NCI-H187 treated with DMSO at 0.1 percent for 48 hours (cell line): ENCODE measurements around the gene FGGY.
"Not testable (repeated sequence)": the region's sequence is repeated elsewhere in the genome, so short reads cannot be mapped to it uniquely, and the experiment has no call there.

Experiments used
- DNase-seq: peaks from one replicate; lab custom pipeline; 2025; lab: John Stamatoyannopoulos, UW

The FGGY gene

GRCh38 chr1:59288046-59288445 is 8.8 kb upstream of the FGGY start:
- no peak for DNase-seq

GRCh38 chr1:59289570-59289969 is 7.3 kb upstream of the FGGY start:
- no peak for DNase-seq

- DNase-seq: no peak
Observed at GRCh38 chr1:59290193-59290949, 6.5 kb upstream of the FGGY start.

GRCh38 chr1:59291561-59291960 is 5.3 kb upstream of the FGGY start:
- DNase-seq: no peak

GRCh38 chr1:59292562-59292961 is 4.3 kb upstream of the FGGY start:
- DNase-seq: no peak

GRCh38 chr1:59293206-59293605 is 3.7 kb upstream of the FGGY start:
- no peak for DNase-seq

GRCh38 chr1:59293849-59294248 is 3.0 kb upstream of the FGGY start:
- no peak for DNase-seq

GRCh38 chr1:59294423-59294822 is 2.5 kb upstream of the FGGY start:
- no peak for DNase-seq

- DNase-seq: no peak
Observed at GRCh38 chr1:59295618-59296017, 1.3 kb upstream of the FGGY start.

GRCh38 chr1:59298026-59298583 is 1.2 kb downstream of the FGGY start:
- DNase-seq: no peak

- DNase-seq: no peak
Observed at GRCh38 chr1:59298710-59299346, 1.9 kb downstream of the FGGY start.

- DNase-seq: not testable (repeated sequence)
Observed at GRCh38 chr1:59299670-59300069, 2.8 kb downstream of the FGGY start.

GRCh38 chr1:59302297-59302696 is 5.4 kb downstream of the FGGY start:
- no peak for DNase-seq

- DNase-seq: no peak
Observed at GRCh38 chr1:59302871-59303270, 6.0 kb downstream of the FGGY start.

- no peak for DNase-seq
Observed at GRCh38 chr1:59305188-59305587, 8.3 kb downstream of the FGGY start.

- DNase-seq: no peak
Observed at GRCh38 chr1:59307591-59307990, 10.7 kb downstream of the FGGY start.

GRCh38 chr1:59308839-59309238 is 11.9 kb downstream of the FGGY start:
- no peak for DNase-seq

GRCh38 chr1:59309392-59309791 is 12.5 kb downstream of the FGGY start:
- DNase-seq: no peak

GRCh38 chr1:59309795-59310548 is 13.1 kb downstream of the FGGY start:
- no peak for DNase-seq

- DNase-seq: no peak
Observed at GRCh38 chr1:59310549-59311250, 13.8 kb downstream of the FGGY start.

- no peak for DNase-seq
Observed at GRCh38 chr1:59314776-59315528, 18.1 kb downstream of the FGGY start.
